Measurements from ENCODE around the gene INPP5D. TPM values are rescaled to one million over a fixed set of nuclear protein-coding genes. Genes with fewer than 3 reads are reported as not detected.
"Not testable (repeated sequence)": the region's sequence is repeated elsewhere in the genome, so short reads cannot be mapped to it uniquely, and the experiment has no call there.

INPP5D gene
- total RNA-seq, 2 experiments from 2014 or later: 79.5 to 92.6 TPM

GRCh38 chr2:233198026-233198425 is 137.9 kb downstream of the INPP5D start:
- Histone ChIP-seq H3K36me3 (ENCODE audit: insufficient read depth, low read length) (peaks cover 47% of the 10 kb centered on the region), H3K4me1 (ENCODE audit: insufficient read depth, low read length, poor library complexity, severe bottlenecking) (peaks cover 8% of the 10 kb centered on the region), H3K4me2 (ENCODE audit: low read length) (no peak overlapping the region), H4K20me1 (ENCODE audit: insufficient read depth, low read length) (no peaks in the 10 kb centered on the region), H3K9me3 (ENCODE audit: low read length) (peaks cover 7% of the 10 kb centered on the region; the same call in 1 of the 2 replicates), H3K9me2 (ENCODE audit: insufficient read depth, low read length) (no peaks in the 10 kb centered on the region), H3K27ac (ENCODE audit: low read depth, low read length, poor library complexity, severe bottlenecking) (no peak overlapping the region), H3K79me2 (ENCODE audit: insufficient read depth, low read depth, low read length) (no peaks in the 10 kb centered on the region), H2AFZ (ENCODE audit: low read length) (no peak overlapping the region), H3K4me3 (ENCODE audit: low read depth, low read length, poor library complexity, severe bottlenecking) (no peak overlapping the region)
- TF ChIP-seq EZH2phosphoT487 (IDR thresholded peaks at IDR 0.05; ENCODE audit: borderline replicate concordance, low read depth, low read length): no peak
- TF ChIP-seq CTCF (conservative IDR thresholded peaks at IDR 0.05; ENCODE audit: low read length): no peak
- POLR2A ChIA-PET: no interaction called here
- intact Hi-C loops (cut with micrococcal nuclease; ENCODE audit: unreplicated experiment): no loop called here
- CTCF ChIA-PET (ENCODE audit: unreplicated experiment): no interaction called here
- BruUV-seq (replicated peaks): no TSS peak
- DNase-seq (ENCODE audit: low spot score): no peak

- no peak overlapping the region for H3K4me2 ChIP-seq (ENCODE audit: low read length)
- no peak overlapping the region for H3K27ac ChIP-seq (ENCODE audit: low read depth, low read length, poor library complexity, severe bottlenecking)
- intact Hi-C loops (cut with micrococcal nuclease; ENCODE audit: unreplicated experiment): no loop called here
- CTCF ChIA-PET (ENCODE audit: unreplicated experiment): no interaction called here
- H3K9me3 ChIP-seq (ENCODE audit: low read length): peaks cover 13% of the 10 kb centered on the region; the same call in 1 of the 2 replicates
- H3K36me3 ChIP-seq (ENCODE audit: insufficient read depth, low read length): peaks cover 59% of the 10 kb centered on the region
- peaks cover 8% of the 10 kb centered on the region for H3K4me1 ChIP-seq (ENCODE audit: insufficient read depth, low read length, poor library complexity, severe bottlenecking)
- no peak overlapping the region for H2AFZ ChIP-seq (ENCODE audit: low read length)
- H3K4me3 ChIP-seq (ENCODE audit: low read depth, low read length, poor library complexity, severe bottlenecking): no peak overlapping the region
- no peaks in the 10 kb centered on the region for H3K9me2 ChIP-seq (ENCODE audit: insufficient read depth, low read length)
- no peak for DNase-seq (ENCODE audit: low spot score)
- POLR2A ChIA-PET: interaction anchor here (0.6 kb wide), 1 partner anchor 152 kb away, joined by 3 read pairs; no protein-coding TSS in a partner anchor
- TF ChIP-seq CTCF (conservative IDR thresholded peaks at IDR 0.05; ENCODE audit: low read length) (no peak), EZH2phosphoT487 (IDR thresholded peaks at IDR 0.05; ENCODE audit: borderline replicate concordance, low read depth, low read length) (no peak)
- no TSS peak for BruUV-seq (replicated peaks)
- no peaks in the 10 kb centered on the region for H3K79me2 ChIP-seq (ENCODE audit: insufficient read depth, low read depth, low read length)
- no peaks in the 10 kb centered on the region for H4K20me1 ChIP-seq (ENCODE audit: insufficient read depth, low read length)
Measured at GRCh38 chr2:233199870-233200269, 139.7 kb downstream of the INPP5D start.

- H3K79me2 ChIP-seq (ENCODE audit: insufficient read depth, low read depth, low read length); DNase-seq (ENCODE audit: low spot score); H3K4me1 ChIP-seq (ENCODE audit: insufficient read depth, low read length, poor library complexity, severe bottlenecking); H3K27ac ChIP-seq (ENCODE audit: low read depth, low read length, poor library complexity, severe bottlenecking); H3K4me2 ChIP-seq (ENCODE audit: low read length); intact Hi-C loops (cut with micrococcal nuclease; ENCODE audit: unreplicated experiment); H4K20me1 ChIP-seq (ENCODE audit: insufficient read depth, low read length); H3K9me2 ChIP-seq (ENCODE audit: insufficient read depth, low read length); BruUV-seq (replicated peaks); H3K4me3 ChIP-seq (ENCODE audit: low read depth, low read length, poor library complexity, severe bottlenecking); H2AFZ ChIP-seq (ENCODE audit: low read length); CTCF ChIA-PET (ENCODE audit: unreplicated experiment): not testable (repeated sequence)
- Histone ChIP-seq H3K9me3 (ENCODE audit: low read length) (peaks cover 13% of the 10 kb centered on the region; the same call in 1 of the 2 replicates), H3K36me3 (ENCODE audit: insufficient read depth, low read length) (peaks cover 54% of the 10 kb centered on the region)
- POLR2A ChIA-PET: interaction anchor here (0.7 kb wide), 1 partner anchor 17 kb away, joined by 3 read pairs; no protein-coding TSS in a partner anchor
Measured at GRCh38 chr2:233200790-233201189, 140.6 kb downstream of the INPP5D start.

Data from OCI-LY7 (cell line).